ENCODE results near the gene LMAN2.

Gene LMAN2

DNA sequence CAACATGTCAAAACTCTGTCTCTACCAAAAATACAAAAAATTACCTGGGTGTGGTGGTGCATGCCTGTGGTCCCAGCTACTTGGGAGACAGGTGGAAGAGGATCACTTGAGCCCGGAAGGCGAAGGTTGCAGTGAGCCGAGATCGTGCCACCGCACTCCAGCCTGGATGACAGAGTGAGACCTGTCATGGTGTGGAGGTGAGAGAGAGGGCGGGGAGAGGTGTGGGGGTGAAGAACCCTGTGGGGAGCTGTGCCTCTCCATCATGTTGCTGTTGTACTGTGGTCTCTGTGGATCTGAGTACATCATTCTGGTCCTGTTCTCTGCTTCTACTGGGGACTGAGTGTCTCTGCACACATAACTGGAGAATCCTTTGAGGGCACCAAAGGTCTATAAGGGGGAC lies 21.4 kb upstream of the LMAN2 start:
- ChIA-PET CTCF (interaction anchor here (0.9 to 8.6 kb wide), 11 partner anchors 9 to 63 kb away, joined by 3 to 131 read pairs (median 6); partner anchors contain the start of genes LMAN2, PFN3, RGS14 and SLC34A1), POLR2A (no interaction called here)
- H3K27me3 ChIP-seq (replicated peaks in 2 of 5; ENCODE audit: control insufficient read depth in 4 of 5, insufficient read depth in 5 of 5, low read length in 4 of 5) = no peaks in the 10 kb centered on the region
- peaks cover 0 to 45% (median 40%) of the 10 kb centered on the region in 4 experiments for H3K4me1 ChIP-seq (ENCODE audit: control extremely low read depth in 1 of 4, control insufficient read depth in 4 of 4, insufficient read depth in 4 of 4, low read length in 3 of 4)
- H3K36me3 ChIP-seq (ENCODE audit: control insufficient read depth in 4 of 4, insufficient read depth in 4 of 4, low read length in 3 of 4) = peaks cover 5 to 41% (median 24%) of the 10 kb centered on the region in 4 experiments
- no peaks in the 10 kb centered on the region for H3K9me3 ChIP-seq (ENCODE audit: control extremely low read depth in 1 of 5, control insufficient read depth in 4 of 5, insufficient read depth in 2 of 5, low read depth in 1 of 5, low read length in 4 of 5)
- 75% methylated on average over 5 of the region's 6 CpGs for whole genome bisulfite sequencing (ENCODE audit: insufficient coverage)
- DNase-seq = no peak
- peak overlapping the region in 2 of 7 experiments; percentile 28 to 43 for H3K4me3 ChIP-seq (ENCODE audit: control insufficient read depth in 1 of 7, extremely low read depth in 1 of 7, insufficient read depth in 4 of 7, low read depth in 2 of 7, low read length in 6 of 7)
- no peak overlapping the region for H3K27ac ChIP-seq (ENCODE audit: insufficient read depth in 1 of 2, low read depth in 1 of 2, low read length in 2 of 2, poor library complexity in 1 of 2, severe bottlenecking in 2 of 2)

DNA sequence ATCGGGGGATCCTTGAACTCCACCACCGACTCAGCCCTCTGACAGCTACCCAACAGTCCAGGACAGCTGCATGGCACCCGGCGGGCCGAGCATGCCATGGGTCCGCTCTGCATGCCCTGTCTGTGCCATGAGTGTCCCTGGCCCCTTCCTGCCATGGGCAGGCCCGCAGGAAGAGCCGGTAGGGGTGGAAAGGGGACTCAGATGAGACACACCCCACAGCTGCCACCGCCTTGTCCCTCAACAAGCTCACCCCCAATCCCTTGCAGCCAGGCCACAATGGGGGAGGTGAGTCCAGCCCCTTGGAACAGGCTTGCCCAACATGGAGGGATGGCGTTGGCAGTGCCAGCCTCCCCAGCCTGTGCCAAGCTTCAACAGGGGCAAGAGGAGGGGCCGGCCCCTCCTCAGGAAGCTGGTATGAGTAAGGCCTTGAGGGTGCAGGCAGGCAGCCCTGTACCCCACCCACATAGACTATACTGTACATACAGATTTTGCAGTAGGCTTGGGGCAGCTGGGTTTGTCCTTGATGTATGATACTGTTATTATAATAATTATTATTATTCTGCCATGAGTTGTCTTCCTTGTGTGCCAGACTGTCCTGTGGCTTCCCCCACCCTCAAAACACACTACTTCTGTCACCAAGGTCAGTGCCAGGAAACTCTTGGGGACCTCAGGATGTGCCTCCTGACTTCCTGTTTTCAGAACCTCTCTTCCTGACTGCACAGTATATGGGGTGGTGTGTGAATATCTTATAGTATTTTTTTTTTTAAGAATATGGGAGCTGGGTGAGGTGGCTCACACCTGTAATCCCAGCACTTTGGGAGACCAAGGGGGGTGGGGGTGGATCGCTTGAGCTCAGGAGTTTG lies 20.8 kb upstream of the LMAN2 start:
- ChIA-PET POLR2A (no interaction called here), CTCF (interaction anchor here (0.9 to 8.6 kb wide), 13 partner anchors 10 to 63 kb away, joined by 3 to 131 read pairs (median 5); partner anchors contain the start of genes LMAN2, PFN3, RGS14 and SLC34A1)
- Histone ChIP-seq H3K27me3 (replicated peaks in 2 of 5; ENCODE audit: control insufficient read depth in 4 of 5, insufficient read depth in 5 of 5, low read length in 4 of 5) (no peaks in the 10 kb centered on the region), H3K9me3 (ENCODE audit: control extremely low read depth in 1 of 5, control insufficient read depth in 4 of 5, insufficient read depth in 2 of 5, low read depth in 1 of 5, low read length in 4 of 5) (no peaks in the 10 kb centered on the region), H3K4me1 (ENCODE audit: control extremely low read depth in 1 of 4, control insufficient read depth in 4 of 4, insufficient read depth in 4 of 4, low read length in 3 of 4) (peaks cover 0 to 45% (median 40%) of the 10 kb centered on the region in 4 experiments), H3K27ac (ENCODE audit: insufficient read depth in 1 of 2, low read depth in 1 of 2, low read length in 2 of 2, poor library complexity in 1 of 2, severe bottlenecking in 2 of 2) (no peak overlapping the region), H3K4me3 (ENCODE audit: control insufficient read depth in 1 of 7, extremely low read depth in 1 of 7, insufficient read depth in 4 of 7, low read depth in 2 of 7, low read length in 6 of 7) (peak overlapping the region in 4 of 7 experiments; percentile 28 to 43 (median 30)), H3K36me3 (ENCODE audit: control insufficient read depth in 4 of 4, insufficient read depth in 4 of 4, low read length in 3 of 4) (peaks cover 5 to 48% (median 29%) of the 10 kb centered on the region in 4 experiments)
- DNase-seq = peak in 2 of 3 donors; percentile 46 to 60
- 90% methylated on average over 5 of the region's 12 CpGs for WGBS (ENCODE audit: insufficient coverage)

DNA sequence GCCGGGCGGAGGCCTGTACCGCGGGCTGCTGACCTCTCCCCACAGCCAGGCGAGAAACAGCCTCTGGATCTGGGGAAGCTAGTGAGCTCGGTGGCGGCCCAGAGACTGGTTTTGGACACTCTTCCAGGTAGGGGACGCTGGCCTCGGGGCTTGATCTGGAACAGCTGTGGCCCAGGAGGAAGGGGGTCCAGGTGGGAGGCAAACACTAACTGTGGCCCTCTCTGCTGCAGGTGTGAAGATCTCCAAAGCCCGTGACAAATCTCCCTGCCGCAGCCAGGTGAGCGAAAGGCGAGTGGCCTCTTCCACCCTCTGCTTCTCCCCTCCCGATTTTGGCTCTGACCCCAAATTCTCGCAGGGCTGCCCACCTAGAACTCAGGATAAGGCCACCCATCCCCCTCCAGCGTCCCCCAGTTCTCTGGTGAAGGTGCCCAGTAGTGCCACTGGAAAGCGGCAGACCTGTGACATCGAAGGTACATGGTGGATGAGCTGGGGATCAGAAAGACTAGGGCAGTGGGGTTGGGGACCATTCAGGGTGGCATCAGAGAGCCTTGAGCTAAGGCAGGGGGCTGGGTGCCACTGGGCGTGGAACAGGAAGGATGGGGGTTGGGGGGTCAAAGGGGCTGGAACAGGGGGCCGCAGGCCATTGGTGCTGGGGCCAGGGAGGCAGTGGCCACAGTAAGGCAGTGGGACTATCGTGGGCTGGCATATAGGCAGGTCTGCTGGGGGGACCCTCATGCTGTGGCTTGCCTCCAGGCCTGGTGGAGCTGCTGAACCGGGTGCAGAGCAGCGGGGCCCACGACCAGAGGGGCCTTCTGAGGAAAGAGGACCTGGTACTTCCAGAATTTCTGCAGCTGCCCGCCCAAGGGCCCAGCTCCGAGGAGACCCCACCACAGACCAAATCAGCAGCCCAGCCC lies 19.9 kb upstream of the LMAN2 start:
- Histone ChIP-seq H3K4me1 (ENCODE audit: control extremely low read depth in 1 of 4, control insufficient read depth in 4 of 4, insufficient read depth in 4 of 4, low read length in 3 of 4) (peaks cover 0 to 45% (median 40%) of the 10 kb centered on the region in 4 experiments), H3K4me3 (ENCODE audit: control insufficient read depth in 1 of 7, extremely low read depth in 1 of 7, insufficient read depth in 4 of 7, low read depth in 2 of 7, low read length in 6 of 7) (peak overlapping the region in 3 of 7 experiments; percentile 19 to 72 (median 36)), H3K27me3 (replicated peaks in 2 of 5; ENCODE audit: control insufficient read depth in 4 of 5, insufficient read depth in 5 of 5, low read length in 4 of 5) (no peaks in the 10 kb centered on the region), H3K27ac (ENCODE audit: insufficient read depth in 1 of 2, low read depth in 1 of 2, low read length in 2 of 2, poor library complexity in 1 of 2, severe bottlenecking in 2 of 2) (peak overlapping the region in 1 of 2 experiments; percentile 25), H3K9me3 (ENCODE audit: control extremely low read depth in 1 of 5, control insufficient read depth in 4 of 5, insufficient read depth in 2 of 5, low read depth in 1 of 5, low read length in 4 of 5) (no peaks in the 10 kb centered on the region), H3K36me3 (ENCODE audit: control insufficient read depth in 4 of 4, insufficient read depth in 4 of 4, low read length in 3 of 4) (peaks cover 5 to 56% (median 35%) of the 10 kb centered on the region in 4 experiments)
- WGBS (ENCODE audit: insufficient coverage) = 76% methylated on average over 19 of the region's 26 CpGs
- CTCF ChIA-PET = interaction anchor here (0.6 to 8.6 kb wide), 20 partner anchors 8 to 773 kb away, joined by 3 to 131 read pairs (median 4); partner anchors contain the start of genes LMAN2, PFN3, RGS14 and SLC34A1
- no peak for DNase-seq
- POLR2A ChIA-PET = no interaction called here

DNA sequence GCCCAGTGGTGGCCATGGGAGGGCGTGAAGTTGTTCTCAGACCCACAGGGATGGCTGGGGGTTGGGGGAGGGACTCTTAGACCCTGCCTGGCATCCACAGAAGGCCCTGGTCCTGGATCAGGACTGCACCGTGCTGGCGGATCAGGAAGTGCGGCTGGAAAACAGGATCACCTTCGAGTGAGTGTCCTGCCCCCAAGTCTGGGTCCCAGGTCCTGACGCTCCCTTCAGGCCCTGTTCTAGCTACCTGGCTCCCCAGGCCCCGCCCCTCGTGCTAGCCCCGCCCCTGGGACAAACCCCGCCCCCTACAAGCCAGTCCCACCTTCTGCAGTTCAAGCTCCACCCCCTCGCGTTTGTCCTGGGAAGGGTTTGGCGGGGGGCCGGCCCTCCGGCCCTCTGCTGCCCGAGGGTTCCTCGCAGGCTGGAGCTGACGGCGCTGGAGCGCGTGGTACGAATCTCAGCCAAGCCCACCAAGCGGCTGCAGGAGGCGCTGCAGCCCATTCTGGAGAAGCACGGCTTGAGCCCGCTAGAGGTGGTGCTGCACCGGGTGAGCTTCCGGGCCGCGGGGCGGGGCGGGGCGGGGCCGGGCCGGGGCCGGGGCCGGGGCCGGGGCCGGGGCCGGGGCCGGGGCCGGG lies 19.1 kb upstream of the LMAN2 start:
- peak; percentile 83 to 85 (median 85) for DNase-seq
- POLR2A ChIA-PET = interaction anchor here (0.6 kb wide), 1 partner anchor 140 kb away, joined by 3 read pairs; no protein-coding TSS in a partner anchor
- no peaks in the 10 kb centered on the region for H3K9me3 ChIP-seq (ENCODE audit: control extremely low read depth in 1 of 5, control insufficient read depth in 4 of 5, insufficient read depth in 2 of 5, low read depth in 1 of 5, low read length in 4 of 5)
- peak overlapping the region in 1 of 7 experiments; percentile 72 for H3K4me3 ChIP-seq (ENCODE audit: control insufficient read depth in 1 of 7, extremely low read depth in 1 of 7, insufficient read depth in 4 of 7, low read depth in 2 of 7, low read length in 6 of 7)
- peaks cover 5 to 60% (median 38%) of the 10 kb centered on the region in 4 experiments for H3K36me3 ChIP-seq (ENCODE audit: control insufficient read depth in 4 of 4, insufficient read depth in 4 of 4, low read length in 3 of 4)
- no peak overlapping the region for H3K27ac ChIP-seq (ENCODE audit: insufficient read depth in 1 of 2, low read depth in 1 of 2, low read length in 2 of 2, poor library complexity in 1 of 2, severe bottlenecking in 2 of 2)
- no peaks in the 10 kb centered on the region for H3K27me3 ChIP-seq (replicated peaks in 2 of 5; ENCODE audit: control insufficient read depth in 4 of 5, insufficient read depth in 5 of 5, low read length in 4 of 5)
- CTCF ChIA-PET = interaction anchor here (0.8 to 8.6 kb wide), 20 partner anchors 8 to 140 kb away, joined by 3 to 131 read pairs (median 4); partner anchors contain the start of genes LMAN2, PFN3, RGS14 and SLC34A1
- 40% methylated on average over 20 of the region's 42 CpGs for WGBS (ENCODE audit: insufficient coverage)
- H3K4me1 ChIP-seq (ENCODE audit: control extremely low read depth in 1 of 4, control insufficient read depth in 4 of 4, insufficient read depth in 4 of 4, low read length in 3 of 4) = peaks cover 0 to 48% (median 41%) of the 10 kb centered on the region in 4 experiments

DNA sequence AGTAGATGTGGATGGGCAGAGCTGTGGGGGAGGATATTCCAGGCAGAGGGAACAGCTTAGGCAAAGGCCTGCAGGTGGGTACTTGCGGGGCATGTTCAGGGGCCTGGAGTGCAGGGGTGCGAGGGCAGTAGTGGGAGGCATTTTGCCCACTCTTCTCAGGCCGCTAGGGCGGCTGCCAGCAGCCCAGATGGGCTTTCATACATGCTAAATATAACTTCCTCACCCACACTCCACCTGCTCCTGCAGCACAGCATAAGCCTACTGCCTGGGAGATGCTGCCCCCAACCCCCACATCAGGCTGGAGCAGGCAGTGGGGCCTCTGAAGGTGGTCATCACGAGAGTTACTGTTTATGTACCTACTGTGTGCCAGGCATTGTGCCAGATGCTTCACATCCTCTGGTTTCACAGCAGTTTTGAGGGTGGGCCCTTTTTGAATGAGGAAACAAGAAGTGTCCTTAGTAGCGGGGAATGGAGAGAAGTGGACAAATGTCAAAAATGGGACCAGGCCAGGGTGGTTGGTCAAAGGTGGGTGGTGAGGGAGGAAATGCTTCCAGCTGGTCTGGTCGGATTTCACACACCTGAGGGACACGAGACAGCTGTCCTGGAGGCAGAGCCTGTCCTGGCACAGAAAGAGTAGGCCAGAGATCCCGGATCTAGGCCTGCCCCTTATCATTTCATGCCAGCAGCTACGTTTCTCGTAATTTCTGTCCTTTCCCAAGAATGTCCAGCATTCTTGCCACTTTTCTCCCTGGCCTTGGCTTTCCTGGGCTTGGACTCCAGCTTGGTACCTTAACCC lies 18.4 kb upstream of the LMAN2 start:
- no peak overlapping the region for H3K27ac ChIP-seq (ENCODE audit: insufficient read depth in 1 of 2, low read depth in 1 of 2, low read length in 2 of 2, poor library complexity in 1 of 2, severe bottlenecking in 2 of 2)
- H3K36me3 ChIP-seq (ENCODE audit: control insufficient read depth in 4 of 4, insufficient read depth in 4 of 4, low read length in 3 of 4) = peaks cover 5 to 60% (median 40%) of the 10 kb centered on the region in 4 experiments
- CTCF ChIA-PET = interaction anchor here (0.7 to 8.6 kb wide), 20 partner anchors 7 to 141 kb away, joined by 3 to 131 read pairs (median 4); partner anchors contain the start of genes LMAN2, PFN3, RGS14 and SLC34A1
- POLR2A ChIA-PET = interaction anchor here (0.6 kb wide), 1 partner anchor 141 kb away, joined by 3 read pairs; no protein-coding TSS in a partner anchor
- H3K9me3 ChIP-seq (ENCODE audit: control extremely low read depth in 1 of 5, control insufficient read depth in 4 of 5, insufficient read depth in 2 of 5, low read depth in 1 of 5, low read length in 4 of 5) = no peaks in the 10 kb centered on the region
- DNase-seq = no peak
- peaks cover 0 to 49% (median 41%) of the 10 kb centered on the region in 4 experiments for H3K4me1 ChIP-seq (ENCODE audit: control extremely low read depth in 1 of 4, control insufficient read depth in 4 of 4, insufficient read depth in 4 of 4, low read length in 3 of 4)
- WGBS (ENCODE audit: insufficient coverage) = 88% methylated on average over 9 of the region's 11 CpGs
- no peak overlapping the region for H3K4me3 ChIP-seq (ENCODE audit: control insufficient read depth in 1 of 7, extremely low read depth in 1 of 7, insufficient read depth in 4 of 7, low read depth in 2 of 7, low read length in 6 of 7)
- no peaks in the 10 kb centered on the region for H3K27me3 ChIP-seq (replicated peaks in 2 of 5; ENCODE audit: control insufficient read depth in 4 of 5, insufficient read depth in 5 of 5, low read length in 4 of 5)
